IPS DF 19.7 (cell line): ENCODE measurements around the gene CUX1.

Experiments used
- DNase-seq: peaks from one replicate; pipeline ENCODE4 v3.0.0-alpha.2; 2013; ENCODE audit warnings: low read depth, low spot score

CUX1 gene

DNA sequence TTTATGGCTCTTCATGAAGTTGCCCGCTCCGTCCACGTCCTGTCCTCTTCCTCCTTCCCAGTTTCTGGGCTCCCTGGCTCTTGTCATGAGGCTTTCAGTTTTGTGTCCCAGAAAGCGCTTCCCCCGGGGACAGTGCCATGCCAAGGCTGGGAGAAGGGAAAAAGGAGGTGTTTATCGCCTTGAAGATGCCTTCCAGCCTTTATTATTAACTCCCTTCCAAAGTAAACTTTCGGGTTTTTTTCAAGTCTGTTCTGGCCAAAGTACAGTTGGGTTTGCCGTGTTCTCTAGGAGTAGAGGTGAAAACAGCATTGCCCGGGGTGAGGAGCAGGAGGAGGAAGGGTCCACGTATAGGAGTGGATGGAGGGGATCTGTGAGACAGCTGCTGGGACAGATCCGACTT lies 117.2 kb downstream of the CUX1 start:
- DNase-seq: no peak

DNA sequence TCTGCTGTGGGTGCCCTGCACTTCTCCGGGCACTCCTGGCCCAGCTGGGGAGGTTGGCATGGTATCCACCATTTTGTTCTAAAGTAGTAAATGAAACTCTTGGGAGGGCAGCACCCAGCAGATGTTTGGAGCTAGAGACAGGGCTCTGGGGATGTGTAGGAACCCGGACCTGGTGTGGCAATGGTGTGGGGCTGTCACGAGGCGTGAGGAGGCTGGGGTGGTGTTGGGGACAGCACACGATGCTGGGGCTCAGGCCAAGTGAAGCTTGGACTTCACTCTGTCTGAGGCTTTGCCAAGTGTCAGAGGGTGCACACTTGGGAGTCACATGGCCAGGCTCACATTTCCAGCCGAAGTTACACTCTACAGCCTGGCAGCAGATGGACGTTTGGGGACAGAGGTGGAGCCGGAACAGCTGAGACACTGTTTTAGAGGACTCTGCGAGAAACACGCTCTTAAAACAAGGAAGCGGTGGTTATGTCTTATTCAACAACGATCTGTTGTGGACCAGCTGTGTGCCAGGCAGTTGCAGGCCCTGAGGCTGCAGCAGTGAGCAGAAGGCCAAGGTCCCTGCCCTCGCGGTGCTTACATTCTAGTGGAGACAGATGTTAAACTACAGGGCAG lies 118.2 kb downstream of the CUX1 start:
- DNase-seq: no peak

DNA sequence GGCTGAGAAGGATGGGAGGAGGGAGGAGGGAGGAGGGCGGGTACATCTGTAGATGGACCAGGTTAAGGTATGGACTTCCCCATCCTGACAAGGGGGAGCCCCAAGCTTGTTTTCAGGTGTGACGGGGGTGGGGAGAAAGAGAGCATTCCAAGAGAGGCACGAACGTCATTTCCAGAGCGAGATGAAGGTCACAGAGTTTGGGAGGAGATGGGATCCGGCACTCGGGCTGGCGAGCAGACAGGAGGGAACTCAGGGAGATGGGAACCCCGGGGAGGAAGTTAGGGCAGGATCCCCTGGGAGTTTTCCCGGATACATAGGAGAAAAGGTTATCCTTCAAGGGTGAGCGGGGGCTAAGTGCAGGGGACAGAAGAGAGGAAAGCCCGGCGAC lies 118.8 kb downstream of the CUX1 start:
- DNase-seq: no peak

DNA sequence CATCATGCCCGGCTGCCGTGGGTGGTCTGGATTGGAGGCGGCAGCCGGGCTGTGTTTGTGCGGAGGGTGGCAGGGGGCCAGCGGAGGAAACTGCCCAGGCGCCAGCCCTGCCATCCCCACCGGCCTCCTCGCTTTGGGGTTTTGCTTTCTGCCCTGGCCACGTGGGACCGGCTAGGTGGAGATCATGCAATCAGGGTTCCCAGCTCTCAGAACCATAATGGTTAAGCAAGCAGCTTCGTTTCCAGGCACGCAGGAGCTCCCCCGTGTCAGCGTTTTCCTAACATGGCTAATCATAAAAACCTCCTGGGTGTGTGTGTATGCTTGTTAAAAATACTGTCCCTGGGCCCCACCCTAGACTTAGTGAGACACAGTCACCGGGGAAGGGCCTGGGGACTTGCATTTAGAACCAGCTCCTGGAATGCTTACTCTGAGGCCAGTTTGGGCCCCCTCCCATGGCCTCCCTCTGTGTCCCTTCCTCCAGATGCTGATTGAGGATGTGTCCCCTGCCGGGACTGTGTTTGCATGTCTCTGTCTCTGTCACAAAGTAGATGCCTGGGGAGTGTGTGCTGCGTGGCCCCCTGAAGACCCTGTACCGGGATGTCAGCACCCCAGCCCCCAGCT lies 119.3 kb downstream of the CUX1 start:
- peak; percentile 91 for DNase-seq

DNA sequence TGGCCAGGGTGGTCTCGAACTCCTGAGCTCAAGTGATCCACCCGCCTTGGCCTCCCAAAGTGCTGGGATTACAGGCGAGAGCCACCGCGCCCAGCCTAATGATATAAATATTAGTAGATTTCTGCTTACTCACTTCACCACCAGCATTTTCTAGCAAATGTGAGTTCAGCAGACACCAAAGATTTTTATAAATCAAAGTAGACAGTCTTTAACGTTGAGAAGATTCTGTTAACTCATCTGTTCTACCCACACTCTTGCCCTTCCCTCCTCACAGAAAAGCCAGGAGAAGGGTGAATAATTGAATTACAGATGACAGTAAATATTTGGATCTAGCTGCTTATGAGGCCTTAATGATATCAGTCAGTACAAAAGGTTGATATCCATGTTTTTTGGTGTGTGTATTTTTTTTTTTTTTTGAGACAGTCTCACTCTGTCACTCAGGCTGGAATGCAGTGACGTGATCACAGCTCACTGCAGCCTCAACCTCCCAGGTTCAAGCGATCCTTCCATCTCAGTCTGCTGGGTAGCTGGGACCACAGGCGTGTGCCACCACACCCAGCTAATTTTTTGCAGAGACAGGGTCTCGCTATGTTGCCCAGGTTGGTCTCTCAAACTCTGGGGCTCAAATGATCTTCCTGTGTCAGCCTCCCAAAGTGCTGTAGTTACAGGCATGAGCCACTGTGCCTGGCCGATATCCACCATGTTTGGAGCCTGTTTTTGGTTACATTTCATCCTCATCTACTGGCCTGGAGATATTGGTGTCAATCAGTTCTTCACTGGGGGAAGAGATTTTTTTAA lies 120.5 kb downstream of the CUX1 start:
- no peak for DNase-seq

DNA sequence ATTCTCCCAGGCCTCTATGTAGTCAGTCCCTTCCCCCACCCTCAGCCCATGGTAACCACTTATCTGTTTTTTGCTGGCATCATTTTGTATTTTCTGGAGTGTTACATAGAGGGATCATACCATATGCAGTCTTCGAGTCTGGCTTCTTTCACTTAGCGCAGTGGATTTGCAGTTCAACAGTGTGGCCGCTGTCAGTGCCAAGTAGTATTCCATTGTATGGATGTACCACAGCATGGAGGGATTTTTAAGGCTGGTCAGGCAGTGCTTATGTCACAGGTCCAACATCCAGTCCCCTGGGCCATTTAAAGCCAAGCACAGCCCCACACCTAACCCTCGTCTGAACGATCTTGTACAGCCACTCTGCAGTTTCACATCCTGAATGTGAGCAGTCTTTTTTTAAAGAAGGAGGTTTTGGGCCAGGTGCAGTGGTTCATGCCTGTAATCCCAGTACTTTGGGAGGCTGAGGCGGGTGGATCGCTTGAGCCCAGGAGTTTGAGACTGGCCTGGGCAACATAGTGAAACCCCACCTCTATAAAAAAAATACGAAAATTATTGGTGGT lies 121.8 kb downstream of the CUX1 start:
- no peak for DNase-seq

DNA sequence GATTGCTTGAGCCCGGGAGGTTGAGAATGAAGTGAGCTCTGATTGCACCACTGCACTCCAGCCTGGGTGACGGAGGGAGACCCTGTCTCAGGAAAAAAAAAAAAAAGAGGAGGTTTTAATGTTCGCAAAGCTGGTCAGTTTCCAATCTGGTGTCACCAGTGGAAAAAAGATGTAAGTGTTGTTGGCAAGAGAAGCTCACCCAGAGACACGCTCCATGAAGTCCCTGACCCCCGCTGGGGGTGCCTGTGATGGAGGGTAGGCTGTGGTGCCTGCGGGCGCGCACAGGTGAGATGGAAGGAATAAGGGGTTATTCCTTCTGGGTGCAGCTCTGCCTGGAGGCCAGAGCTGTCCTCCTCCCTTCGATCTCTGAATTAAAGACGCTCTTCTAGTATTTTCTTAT lies 122.7 kb downstream of the CUX1 start:
- no peak for DNase-seq

DNA sequence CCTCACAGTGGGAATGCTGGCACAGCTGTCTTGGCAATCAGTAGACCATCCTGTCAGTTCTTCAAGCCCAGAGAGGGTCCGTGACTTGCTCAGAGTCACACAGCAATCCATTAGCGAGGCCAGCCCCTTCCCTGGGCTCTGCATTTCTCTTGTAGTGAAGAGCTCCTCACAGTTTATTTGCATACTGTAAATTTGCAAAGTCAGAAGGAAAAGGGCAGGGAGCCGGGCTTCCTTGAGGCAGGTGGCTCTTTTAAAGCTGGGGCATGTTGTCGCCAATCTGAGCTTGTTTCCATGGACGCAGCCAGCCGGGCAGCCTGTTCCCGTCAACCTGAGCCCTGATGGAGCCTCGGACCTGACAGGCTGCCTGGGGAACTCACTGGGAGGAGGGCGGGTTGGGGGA lies 123.4 kb downstream of the CUX1 start:
- no peak for DNase-seq

DNA sequence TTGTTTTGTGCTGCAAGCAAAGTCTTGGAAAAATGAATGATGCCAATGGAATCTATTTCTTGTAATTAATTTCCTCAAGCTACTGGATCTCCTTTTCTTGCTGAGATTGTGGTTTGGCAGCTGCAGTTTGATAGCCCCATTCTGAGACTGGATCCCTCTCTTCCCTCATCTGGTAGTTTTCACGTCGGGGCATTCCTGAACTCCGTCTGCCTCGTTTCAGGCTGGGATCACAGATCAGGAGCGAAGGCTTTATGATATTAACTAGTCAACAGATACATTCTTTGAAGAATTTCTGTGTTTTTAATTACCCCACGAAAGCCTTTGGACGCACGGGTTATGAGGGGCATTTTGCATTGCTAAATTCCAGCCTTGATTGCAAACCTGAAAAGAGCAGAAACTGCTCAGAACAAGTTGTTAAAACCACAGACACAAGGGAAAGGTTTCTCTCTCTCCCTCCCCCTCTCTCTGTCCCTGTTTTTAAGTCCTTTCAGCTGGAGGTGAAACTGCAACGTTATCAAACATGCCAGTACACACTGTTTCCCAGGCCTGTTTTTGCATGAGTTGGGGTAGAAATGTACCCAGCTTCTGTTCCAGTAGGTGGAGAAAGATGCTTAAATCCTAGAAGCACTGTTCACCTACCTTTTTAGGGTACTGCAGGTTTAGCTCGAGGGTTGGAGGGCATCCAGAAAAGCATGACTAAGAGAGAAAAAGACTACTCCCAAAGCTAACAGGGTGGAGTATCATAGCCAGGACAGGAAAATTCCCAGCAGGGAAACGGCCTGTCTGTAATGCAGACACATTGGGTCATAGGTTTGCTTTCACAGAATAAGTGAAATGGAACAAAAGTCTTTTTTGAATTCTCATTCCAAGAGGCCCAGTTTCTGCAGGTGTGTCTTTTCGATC lies 124.3 kb downstream of the CUX1 start:
- no peak for DNase-seq

DNA sequence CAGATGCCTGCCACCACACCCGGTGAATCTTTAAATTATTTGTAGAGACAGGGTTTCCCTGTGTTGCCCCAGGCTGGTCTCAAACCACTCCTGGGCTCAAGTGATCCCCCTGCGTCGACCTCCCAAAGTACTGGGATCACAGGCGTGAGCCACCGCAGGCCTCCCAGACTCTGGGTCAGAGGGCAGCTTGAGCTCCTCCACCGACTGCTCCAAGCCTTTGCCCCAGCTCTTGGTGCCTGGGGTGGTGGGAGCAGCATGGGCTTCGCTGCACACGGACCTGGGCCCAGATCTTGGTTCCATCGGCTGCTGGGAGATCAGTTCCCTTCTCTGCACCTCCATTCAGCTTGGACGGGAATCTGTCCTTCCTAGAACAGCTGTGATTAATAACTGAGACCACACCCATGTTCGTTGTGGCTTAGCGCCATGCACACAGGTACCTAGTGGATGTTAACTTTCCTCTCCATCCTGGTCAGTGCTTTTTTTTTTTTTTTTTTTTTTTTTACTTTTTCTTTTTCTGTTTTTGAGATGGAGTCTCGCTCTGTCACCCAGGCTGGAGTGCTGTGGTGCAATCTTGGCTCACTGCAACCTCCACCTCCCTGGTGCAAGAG lies 125.3 kb downstream of the CUX1 start:
- DNase-seq: no peak

DNA sequence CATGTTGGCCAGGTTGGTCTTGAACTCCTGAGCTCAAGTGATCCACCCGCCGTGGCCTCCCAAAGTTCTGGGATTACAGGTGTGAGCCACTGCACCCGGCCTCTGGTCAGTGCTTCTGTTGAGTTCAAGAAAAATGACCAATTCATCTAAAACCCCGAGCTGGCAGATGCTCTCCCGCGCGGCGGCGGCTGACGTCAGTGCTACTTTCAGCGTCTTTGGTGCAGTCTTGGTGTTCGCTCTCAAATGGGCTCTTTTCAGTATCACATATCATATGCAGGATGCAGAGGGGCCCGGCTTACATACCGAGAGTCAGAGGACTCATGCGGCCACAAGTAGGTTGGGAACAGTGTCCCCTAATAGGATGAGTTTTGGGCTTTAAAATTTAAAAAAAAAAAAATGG lies 125.9 kb downstream of the CUX1 start:
- DNase-seq: no peak

DNA sequence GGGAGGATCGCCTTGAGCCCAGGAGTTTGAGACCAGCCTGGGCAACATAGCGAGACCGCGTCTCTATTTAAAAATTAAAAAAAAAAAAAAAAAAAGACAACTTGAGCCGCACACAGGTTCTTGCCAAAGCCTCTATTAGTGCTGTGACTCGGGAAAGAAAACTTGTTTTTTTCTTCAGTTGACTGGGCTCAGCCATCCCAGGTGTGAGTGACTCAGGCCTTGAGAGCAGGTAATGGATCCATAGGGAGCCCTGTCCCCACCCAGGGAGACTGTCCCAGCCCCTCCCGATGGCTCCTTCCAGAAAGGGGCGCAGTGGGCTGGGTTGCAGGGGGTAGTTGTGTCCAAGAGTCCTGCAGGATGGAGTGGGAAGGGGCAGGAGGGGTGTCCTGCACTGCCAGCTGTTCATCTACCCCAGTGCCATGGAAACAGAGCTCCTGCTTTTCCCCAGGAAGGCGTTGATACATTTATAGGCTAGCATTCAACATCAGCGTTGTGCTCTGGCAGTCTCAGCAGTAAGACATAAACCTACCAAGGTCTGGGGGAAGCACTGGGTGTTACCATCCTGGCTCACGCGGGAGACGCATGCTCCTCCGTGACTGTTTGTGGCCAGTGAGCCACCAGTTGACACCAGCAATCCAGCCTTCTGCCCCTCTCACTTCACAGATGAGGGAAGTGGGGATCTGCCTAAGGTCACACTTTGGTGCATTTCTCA lies 126.6 kb downstream of the CUX1 start:
- DNase-seq: no peak

DNA sequence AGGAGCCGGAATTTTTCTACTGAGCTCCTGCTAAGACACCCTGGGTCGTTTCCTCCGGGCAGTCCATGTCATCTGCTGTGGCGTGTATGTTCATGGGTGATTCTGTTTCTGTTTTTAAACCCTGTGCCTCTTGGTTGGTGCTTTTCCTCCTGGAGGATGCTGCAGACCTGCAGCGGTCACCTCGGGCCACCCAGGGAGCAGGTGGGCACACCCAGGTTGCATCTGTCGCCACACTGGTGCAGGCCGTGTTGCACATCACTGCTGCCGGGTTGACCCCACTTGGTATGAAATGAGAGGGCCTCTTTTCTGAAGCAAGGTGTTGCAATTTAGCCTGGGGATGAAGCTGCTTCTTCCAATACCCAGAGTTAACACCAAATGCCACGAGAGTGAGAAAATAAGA lies 127.2 kb downstream of the CUX1 start:
- DNase-seq: no peak

DNA sequence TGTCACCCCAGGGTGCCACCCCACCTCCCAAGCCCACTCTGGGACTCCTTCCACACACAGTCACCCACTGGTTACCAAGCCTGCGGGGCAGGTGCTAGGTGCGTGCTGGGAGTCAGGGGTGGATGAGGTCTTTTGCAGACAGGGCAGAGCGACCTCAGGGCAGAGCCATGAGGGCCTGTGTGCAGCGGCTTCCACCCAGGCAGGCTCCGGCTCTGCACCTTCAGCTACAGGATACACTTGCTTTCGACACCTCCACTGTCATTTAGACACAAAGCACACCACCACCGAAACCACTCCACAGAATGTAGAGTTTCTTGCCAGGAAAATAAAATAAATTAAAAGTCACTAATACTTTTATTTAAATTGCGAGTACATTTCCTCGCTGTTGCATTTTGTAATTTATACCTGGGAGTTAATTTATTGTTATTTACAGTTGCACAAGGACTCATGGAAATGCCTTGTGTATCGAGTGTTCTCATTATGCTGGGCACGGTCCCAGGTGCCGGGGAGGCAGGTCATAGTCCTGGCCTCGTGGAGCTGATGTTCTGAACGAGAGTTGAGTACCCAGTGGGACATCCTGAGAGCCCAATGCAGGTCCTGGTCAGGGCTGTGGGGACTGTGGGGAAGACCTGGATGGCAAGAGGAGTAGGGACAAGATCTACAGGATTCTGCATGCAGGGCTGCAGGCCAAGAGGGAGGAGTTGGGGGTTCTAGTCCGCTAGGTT lies 127.8 kb downstream of the CUX1 start:
- no peak for DNase-seq

DNA sequence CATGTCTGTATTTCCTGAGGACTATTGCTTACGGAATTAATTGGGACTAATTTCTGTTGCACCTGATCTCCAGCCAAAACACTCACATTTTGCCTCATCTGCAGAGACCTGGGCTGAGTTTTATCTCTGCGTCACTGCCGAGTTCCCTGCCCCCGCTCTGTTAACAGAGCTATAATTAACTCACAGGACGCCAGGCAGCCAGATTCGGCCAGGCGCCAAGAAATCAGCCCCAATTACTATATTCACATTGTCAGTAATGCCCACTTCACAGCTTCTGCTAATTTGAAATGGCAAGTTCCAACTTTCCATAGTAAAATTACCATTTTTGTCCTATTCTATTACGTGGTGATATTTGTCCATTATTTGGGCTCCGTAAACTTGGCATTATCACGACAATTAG lies 130.5 kb downstream of the CUX1 start:
- DNase-seq: no peak

DNA sequence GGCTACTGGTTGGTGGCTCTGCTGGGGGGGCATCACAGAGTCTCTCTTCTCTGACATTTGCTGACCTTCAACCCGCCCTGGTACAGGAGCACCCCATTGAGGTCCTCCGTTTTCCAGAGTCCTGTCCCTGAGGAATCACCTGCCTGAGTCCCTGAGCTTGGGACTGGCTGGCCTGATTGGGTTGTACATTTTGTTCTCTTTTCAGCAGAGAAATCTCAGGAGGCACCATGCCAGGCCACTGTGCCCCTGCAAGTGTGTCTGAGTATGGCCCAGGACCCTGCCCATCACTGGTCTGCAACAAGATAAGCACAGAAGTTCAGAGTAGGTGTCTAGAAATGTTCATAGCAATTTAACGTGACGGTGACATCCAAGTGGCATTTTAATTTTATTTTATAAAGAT lies 131.2 kb downstream of the CUX1 start:
- no peak for DNase-seq

DNA sequence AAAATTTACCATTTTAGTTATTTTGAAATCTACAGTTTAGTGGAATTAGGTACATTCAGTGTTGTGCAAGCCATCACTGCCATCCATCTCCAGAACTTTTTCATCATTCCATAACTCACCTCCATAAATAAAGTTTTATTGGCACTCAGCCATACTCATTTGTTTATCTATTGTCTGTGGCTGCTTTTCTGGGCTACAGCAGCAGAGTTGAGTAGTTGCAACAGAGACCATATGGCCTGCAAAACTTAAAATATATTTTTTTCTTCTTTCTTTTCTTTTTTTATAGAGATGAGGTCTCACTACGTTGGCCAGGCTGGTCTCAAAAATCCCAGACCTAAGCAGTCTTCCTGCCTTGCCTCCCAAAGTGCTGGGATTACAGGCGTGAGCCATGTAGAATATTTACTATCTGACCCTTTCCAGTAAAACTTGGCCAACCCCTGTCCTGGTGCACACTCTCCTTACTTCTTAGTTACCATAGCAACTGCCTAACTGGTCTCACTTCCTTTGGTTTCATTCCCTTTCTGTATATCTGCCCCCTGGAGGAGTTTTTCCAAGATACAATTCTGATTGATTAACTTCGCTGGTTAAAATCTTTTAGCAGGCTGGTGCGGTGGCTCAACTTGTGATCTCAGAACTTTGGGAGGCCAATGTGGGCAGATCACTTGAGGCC lies 133.2 kb downstream of the CUX1 start:
- DNase-seq: no peak

DNA sequence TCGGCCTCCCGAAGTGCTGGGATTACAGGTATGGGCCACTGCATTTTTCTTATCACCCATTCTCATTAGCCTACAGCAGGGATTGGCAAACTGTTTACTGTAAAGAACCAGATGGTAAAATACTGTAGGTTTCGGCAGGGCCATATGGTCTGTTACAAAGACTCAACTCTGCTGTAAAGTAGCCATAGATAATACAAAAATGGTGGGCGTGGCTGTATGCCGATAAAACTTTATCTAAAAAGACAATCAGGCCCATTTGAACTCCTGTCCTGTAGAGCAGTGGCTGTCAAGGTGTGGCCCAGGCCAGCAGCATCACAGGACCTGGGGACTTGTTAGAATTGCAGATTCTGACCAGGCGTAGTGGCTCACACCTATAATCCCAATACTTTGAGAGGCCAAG lies 134.3 kb downstream of the CUX1 start:
- DNase-seq: no peak
